ENCODE data around the gene ZNF541.
"Not testable (repeated sequence)": the region's sequence is repeated elsewhere in the genome, so short reads cannot be mapped to it uniquely, and the experiment has no call there.

The ZNF541 gene

GRCh38 chr19:47600246-47601179, 27.6 kb upstream of the ZNF541 start:
- DNase-seq, result peak; percentile 100

GRCh38 chr19:47599671-47600245, 26.8 kb upstream of the ZNF541 start:
- DNase-seq, result not testable (repeated sequence)

- no peak for DNase-seq
Observed at GRCh38 chr19:47598407-47599349, 25.7 kb upstream of the ZNF541 start.

GRCh38 chr19:47595944-47596343, 23.0 kb upstream of the ZNF541 start:
- no peak for DNase-seq

- DNase-seq, result no peak
Observed at GRCh38 chr19:47593860-47594259, 20.9 kb upstream of the ZNF541 start.

- no peak for DNase-seq
Observed at GRCh38 chr19:47589824-47590223, 16.9 kb upstream of the ZNF541 start.

- no peak for DNase-seq
Observed at GRCh38 chr19:47587295-47587694, 14.3 kb upstream of the ZNF541 start.

GRCh38 chr19:47583161-47583560, 10.2 kb upstream of the ZNF541 start:
- DNase-seq, result not testable (repeated sequence)

GRCh38 chr19:47582320-47582909, 9.5 kb upstream of the ZNF541 start:
- no peak for DNase-seq

- DNase-seq, result no peak
Observed at GRCh38 chr19:47581605-47582319, 8.8 kb upstream of the ZNF541 start.

- no peak for DNase-seq
Observed at GRCh38 chr19:47580397-47580796, 7.4 kb upstream of the ZNF541 start.

GRCh38 chr19:47572635-47573034, 313 bp downstream of the ZNF541 start:
- no peak for DNase-seq

GRCh38 chr19:47569331-47569730, 3.6 kb downstream of the ZNF541 start:
- DNase-seq, result no peak

GRCh38 chr19:47564081-47564480, 8.9 kb downstream of the ZNF541 start:
- DNase-seq, result no peak

GRCh38 chr19:47561440-47562057, 11.4 kb downstream of the ZNF541 start:
- no peak for DNase-seq

- no peak for DNase-seq
Observed at GRCh38 chr19:47560999-47561398, 11.9 kb downstream of the ZNF541 start.

GRCh38 chr19:47550129-47550528, 22.8 kb downstream of the ZNF541 start:
- no peak for DNase-seq

- no peak for DNase-seq
Observed at GRCh38 chr19:47549261-47549862, 23.6 kb downstream of the ZNF541 start.

- no peak for DNase-seq
Observed at GRCh38 chr19:47547199-47547598, 25.7 kb downstream of the ZNF541 start.

GRCh38 chr19:47545061-47545948, 27.6 kb downstream of the ZNF541 start:
- no peak for DNase-seq

All from activated CD4-positive, alpha-beta T cell treated with anti-CD3 and anti-CD28 coated beads for 4 hours (primary cell).